Kidney epithelial cell (primary cell): ENCODE results near the gene SLC29A3. TPM values are rescaled to one million over a fixed set of nuclear protein-coding genes. Genes with fewer than 3 reads are reported as not detected.

Experiments used
- DNase-seq: peaks from one replicate; pipeline ENCODE4 v3.0.0-alpha.2; 2010; ENCODE audit warnings: low read depth
- H3K27me3 ChIP-seq: 2 replicates; pipeline ENCODE4 v1.6.0; 2011; ENCODE audit warnings: low read length; ENCODE audit not compliant: control insufficient read depth, insufficient read depth
- H3K36me3 ChIP-seq: 2 replicates; pipeline ENCODE4 v1.5.1; 2011; ENCODE audit warnings: low read length; ENCODE audit not compliant: control insufficient read depth, insufficient read depth
- H3K4me3 ChIP-seq: 2 replicates; pipeline ENCODE4 v1.5.1; 2011; ENCODE audit warnings: low read depth, mild to moderate bottlenecking, control low read depth, low read length
- CTCF ChIP-seq: IDR thresholded peaks from 2 replicates; pipeline ENCODE4 v1.5.1; 2011; ENCODE audit warnings: mild to moderate bottlenecking, moderate library complexity, low read length, control low read depth, inconsistent platforms; ENCODE audit not compliant: insufficient read depth, poor library complexity, severe bottlenecking
- total RNA-seq: library from RNA; depleted of rRNA; stranded (reverse); fragments of >200 nt; gene quantifications from 2 replicates; pipeline ENCODE4 v1.2.3, GENCODE V29; 2015

Gene SLC29A3
- total RNA-seq, 1 donor from 2014 or later = 3.6 TPM

GRCh38 chr10:71338728-71339495 is 19.9 kb downstream of the SLC29A3 start:
- no peak overlapping the region for H3K4me3 ChIP-seq
- no peaks in the 10 kb centered on the region for H3K36me3 ChIP-seq
- no peak for DNase-seq
- TF ChIP-seq CTCF = no peak
- no peaks in the 10 kb centered on the region for H3K27me3 ChIP-seq

GRCh38 chr10:71339796-71340589 is 20.9 kb downstream of the SLC29A3 start:
- DNase-seq = peak; percentile 38
- Histone ChIP-seq H3K4me3 (no peak overlapping the region), H3K36me3 (no peaks in the 10 kb centered on the region), H3K27me3 (no peaks in the 10 kb centered on the region)
- no peak for TF ChIP-seq CTCF

GRCh38 chr10:71342573-71343391 is 23.7 kb downstream of the SLC29A3 start:
- no peak for DNase-seq
- Histone ChIP-seq H3K4me3 (no peak overlapping the region), H3K36me3 (no peaks in the 10 kb centered on the region)

GRCh38 chr10:71343392-71343773 is 24.3 kb downstream of the SLC29A3 start:
- Histone ChIP-seq H3K36me3 (no peaks in the 10 kb centered on the region), H3K27me3 (no peaks in the 10 kb centered on the region), H3K4me3 (no peak overlapping the region)
- DNase-seq = no peak
- TF ChIP-seq CTCF = no peak

More at GRCh38 chr10:71342573-71343391, 23.7 kb downstream of the SLC29A3 start:
- no peaks in the 10 kb centered on the region for H3K27me3 ChIP-seq
- no peak for TF ChIP-seq CTCF

GRCh38 chr10:71344154-71344925 is 25.3 kb downstream of the SLC29A3 start:
- Histone ChIP-seq H3K36me3 (no peaks in the 10 kb centered on the region), H3K27me3 (no peaks in the 10 kb centered on the region)
- TF ChIP-seq CTCF = no peak

More at GRCh38 chr10:71344154-71344925, 25.3 kb downstream of the SLC29A3 start:
- H3K4me3 ChIP-seq = no peak overlapping the region
- DNase-seq = no peak
